GM12865 (cell line): Measurements from ENCODE around the gene ALPK3.

Experiments used
- DNase-seq: peaks from one replicate; pipeline ENCODE4 v3.0.0; 2010; ENCODE audit warnings: low read depth
- H3K4me3 ChIP-seq: 2 replicates; pipeline ENCODE4 v1.5.1; 2011; ENCODE audit warnings: mild to moderate bottlenecking, low read depth, low read length, control low read depth
- CTCF ChIP-seq: IDR thresholded peaks from 2 replicates; pipeline ENCODE4 v1.5.1; 2011; ENCODE audit warnings: low read length, control low read depth, low read depth, inconsistent platforms; ENCODE audit not compliant: insufficient read depth; ENCODE audit errors: missing control alignments

Gene ALPK3

GRCh38 chr15:84921121-84921520 lies 104.0 kb downstream of the ALPK3 start:
- TF ChIP-seq CTCF: no peak
- H3K4me3 ChIP-seq: no peak overlapping the region
- DNase-seq: no peak

- no peak for DNase-seq
- no peak for TF ChIP-seq CTCF
- H3K4me3 ChIP-seq: no peak overlapping the region
These were observed 105.4 kb downstream of the ALPK3 start for GRCh38 chr15:84922530-84922929.
